Measurements from ENCODE around the gene VN1R5. TPM values are rescaled to one million over a fixed set of nuclear protein-coding genes. Genes with fewer than 3 reads are reported as not detected.
"Not testable (repeated sequence)": the region's sequence is repeated elsewhere in the genome, so short reads cannot be mapped to it uniquely, and the experiment has no call there.

VN1R5 gene
- total RNA-seq, result not detected
- long read RNA-seq, result 0 reads

- DNase-seq (ENCODE audit: missing footprints); intact Hi-C loops (cut with DNase I); ATAC-seq: not testable (repeated sequence)
These were observed at the start of gene VN1R5 for GRCh38 chr1:247255772-247256171. TSS of gene VN1R5 (plus strand) at chr1:247256072.

GRCh38 chr1:247209396-247209795 lies 46.5 kb upstream of the VN1R5 start:
- intact Hi-C loops (cut with DNase I), result loop anchor here (5.0 kb wide), 1 partner anchor 102 kb away; no protein-coding TSS in a partner anchor
- ATAC-seq (no peak), DNase-seq (ENCODE audit: missing footprints) (no peak)

GRCh38 chr1:247210062-247210375 lies 45.9 kb upstream of the VN1R5 start:
- ATAC-seq (no peak), DNase-seq (ENCODE audit: missing footprints) (no peak)
- intact Hi-C loops (cut with DNase I), result loop anchor here (5.0 kb wide), 2 partner anchors 38 to 122 kb away; partner anchors contain the start of genes ZNF124 and ZNF496

GRCh38 chr1:247210376-247211117 lies 45.3 kb upstream of the VN1R5 start:
- intact Hi-C loops (cut with DNase I), result loop anchor here (5.0 kb wide), 2 partner anchors 38 to 122 kb away; partner anchors contain the start of genes ZNF124 and ZNF496
- peak; percentile 100 for ATAC-seq
- peak; percentile 99 for DNase-seq (ENCODE audit: missing footprints)

GRCh38 chr1:247211339-247211738 lies 44.5 kb upstream of the VN1R5 start:
- no peak for ATAC-seq
- intact Hi-C loops (cut with DNase I), result loop anchor here (5.0 kb wide), 2 partner anchors 39 to 121 kb away; partner anchors contain the start of genes ZNF124 and ZNF496
- DNase-seq (ENCODE audit: missing footprints), result no peak

- intact Hi-C loops (cut with DNase I), result loop anchor here (5.0 kb wide), 2 partner anchors 40 to 120 kb away; partner anchors contain the start of genes ZNF124 and ZNF496
- DNase-seq (ENCODE audit: missing footprints), result no peak
These were observed 43.9 kb upstream of the VN1R5 start for GRCh38 chr1:247212012-247212411.

GRCh38 chr1:247212627-247213617 lies 43.0 kb upstream of the VN1R5 start:
- intact Hi-C loops (cut with DNase I), result loop anchor here (5.0 kb wide), 2 partner anchors 41 to 119 kb away; partner anchors contain the start of genes ZNF124 and ZNF496
- DNase-seq (ENCODE audit: missing footprints) (no peak), ATAC-seq (no peak)

More at GRCh38 chr1:247212012-247212411, 43.9 kb upstream of the VN1R5 start:
- ATAC-seq, result no peak

- DNase-seq (ENCODE audit: missing footprints) (no peak), ATAC-seq (no peak)
- intact Hi-C loops (cut with DNase I), result no loop called here
These were observed 39.6 kb upstream of the VN1R5 start for GRCh38 chr1:247216261-247216660.

GRCh38 chr1:247218121-247218651 lies 37.7 kb upstream of the VN1R5 start:
- intact Hi-C loops (cut with DNase I), result no loop called here
- ATAC-seq (no peak), DNase-seq (ENCODE audit: missing footprints) (no peak)

- intact Hi-C loops (cut with DNase I); ATAC-seq: not testable (repeated sequence)
These were observed 35.6 kb upstream of the VN1R5 start for GRCh38 chr1:247220280-247220679.

GRCh38 chr1:247222840-247223239 lies 33.0 kb upstream of the VN1R5 start:
- intact Hi-C loops (cut with DNase I), result no loop called here
- ATAC-seq, result no peak
- DNase-seq (ENCODE audit: missing footprints), result no peak

More at GRCh38 chr1:247220280-247220679, 35.6 kb upstream of the VN1R5 start:
- DNase-seq (ENCODE audit: missing footprints), result not testable (repeated sequence)

- DNase-seq (ENCODE audit: missing footprints) (no peak), ATAC-seq (no peak)
- intact Hi-C loops (cut with DNase I), result no loop called here
These were observed 31.1 kb upstream of the VN1R5 start for GRCh38 chr1:247224822-247225221.

- intact Hi-C loops (cut with DNase I), result no loop called here
- DNase-seq (ENCODE audit: missing footprints) (no peak), ATAC-seq (no peak)
These were observed 27.7 kb upstream of the VN1R5 start for GRCh38 chr1:247228133-247228532.

- no peak for ATAC-seq
- intact Hi-C loops (cut with DNase I), result no loop called here
- DNase-seq (ENCODE audit: missing footprints), result no peak
These were observed 14.2 kb upstream of the VN1R5 start for GRCh38 chr1:247241691-247242090.

- no peak for DNase-seq (ENCODE audit: missing footprints)
- intact Hi-C loops (cut with DNase I), result no loop called here
- ATAC-seq, result no peak
These were observed 12.2 kb upstream of the VN1R5 start for GRCh38 chr1:247243524-247244137.

- no peak for DNase-seq (ENCODE audit: missing footprints)
- intact Hi-C loops (cut with DNase I), result no loop called here
- no peak for ATAC-seq
These were observed 9.4 kb upstream of the VN1R5 start for GRCh38 chr1:247246325-247247115.

GRCh38 chr1:247247568-247247967 lies 8.3 kb upstream of the VN1R5 start:
- DNase-seq (ENCODE audit: missing footprints) (no peak), ATAC-seq (no peak)
- intact Hi-C loops (cut with DNase I), result no loop called here

- intact Hi-C loops (cut with DNase I), result no loop called here
- ATAC-seq, result no peak
- no peak for DNase-seq (ENCODE audit: missing footprints)
These were observed 10.2 kb downstream of the VN1R5 start for GRCh38 chr1:247266053-247266452.

Measured in Right ventricle myocardium inferior (tissue), 1 donor.